GM12864 (cell line): ENCODE data around the gene CIB4.

Experiments
- DNase-seq: peaks from one replicate; pipeline ENCODE4 v3.0.0-alpha.2; 2011; ENCODE audit warnings: low read depth
- H3K4me3 ChIP-seq: 2 replicates; pipeline ENCODE4 v1.5.1; 2011; ENCODE audit warnings: mild to moderate bottlenecking, low read depth, low read length, control low read depth
- TF ChIP-seq, protein P1 (sequence below): IDR thresholded peaks from 2 replicates; pipeline ENCODE4 v1.5.1; 2011; ENCODE audit warnings: low read depth, mild to moderate bottlenecking, moderate library complexity, low read length, control low read depth, inconsistent platforms; ENCODE audit errors: missing control alignments

Gene CIB4

GRCh38 chr2:26640781-26641564, at the start of gene CIB4:
Gene CIB4 (minus strand): TSS chr2:26641366. CDS start chr2:26641314, 52 bp downstream.
- H3K4me3 ChIP-seq, result no peak within 1 kb of the TSS
- TF ChIP-seq, protein P1, sequence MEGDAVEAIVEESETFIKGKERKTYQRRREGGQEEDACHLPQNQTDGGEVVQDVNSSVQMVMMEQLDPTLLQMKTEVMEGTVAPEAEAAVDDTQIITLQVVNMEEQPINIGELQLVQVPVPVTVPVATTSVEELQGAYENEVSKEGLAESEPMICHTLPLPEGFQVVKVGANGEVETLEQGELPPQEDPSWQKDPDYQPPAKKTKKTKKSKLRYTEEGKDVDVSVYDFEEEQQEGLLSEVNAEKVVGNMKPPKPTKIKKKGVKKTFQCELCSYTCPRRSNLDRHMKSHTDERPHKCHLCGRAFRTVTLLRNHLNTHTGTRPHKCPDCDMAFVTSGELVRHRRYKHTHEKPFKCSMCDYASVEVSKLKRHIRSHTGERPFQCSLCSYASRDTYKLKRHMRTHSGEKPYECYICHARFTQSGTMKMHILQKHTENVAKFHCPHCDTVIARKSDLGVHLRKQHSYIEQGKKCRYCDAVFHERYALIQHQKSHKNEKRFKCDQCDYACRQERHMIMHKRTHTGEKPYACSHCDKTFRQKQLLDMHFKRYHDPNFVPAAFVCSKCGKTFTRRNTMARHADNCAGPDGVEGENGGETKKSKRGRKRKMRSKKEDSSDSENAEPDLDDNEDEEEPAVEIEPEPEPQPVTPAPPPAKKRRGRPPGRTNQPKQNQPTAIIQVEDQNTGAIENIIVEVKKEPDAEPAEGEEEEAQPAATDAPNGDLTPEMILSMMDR, result no peak
- no peak for DNase-seq

DNA sequence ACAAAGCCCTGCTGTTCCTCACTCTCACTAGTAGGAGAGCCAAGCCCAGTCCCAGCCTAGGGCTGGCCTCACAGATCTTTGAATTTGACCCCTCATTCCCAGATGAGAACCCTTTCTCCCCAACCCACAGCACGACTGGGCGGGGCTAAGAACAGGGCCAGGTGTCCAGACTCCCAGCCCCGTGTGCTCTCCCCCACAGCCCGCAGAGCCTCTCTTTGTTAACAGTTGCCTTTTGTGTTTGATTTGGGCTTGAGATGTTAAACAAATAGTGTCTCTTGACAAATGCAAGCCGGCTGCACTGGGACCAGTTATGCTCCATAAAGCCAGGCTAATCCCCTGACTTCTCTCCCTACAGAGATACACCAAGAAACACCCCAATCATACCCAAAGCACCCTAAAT, 46.6 kb upstream of the CIB4 start:
- H3K4me3 ChIP-seq, result no peak overlapping the region
- no peak for DNase-seq
- TF ChIP-seq, protein P1, result no peak

DNA sequence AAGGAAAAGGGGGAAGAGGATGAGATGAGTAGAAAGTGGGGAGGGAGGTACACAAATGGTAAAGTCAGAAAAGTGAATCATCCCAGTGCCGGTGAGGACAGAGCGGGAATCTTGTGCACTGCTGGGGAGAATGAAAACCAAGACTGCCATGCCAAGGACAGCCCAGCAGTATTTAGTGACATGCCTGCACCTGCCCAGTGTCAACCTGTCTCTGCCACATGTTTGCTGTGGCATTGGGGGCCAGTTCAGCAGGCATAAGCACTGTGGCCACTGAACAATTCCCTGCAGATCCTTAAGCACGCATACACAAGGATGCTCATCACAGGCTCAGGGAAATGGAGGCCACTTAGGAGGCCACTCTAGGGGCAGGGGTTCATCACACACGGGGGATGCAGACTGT, 46.2 kb upstream of the CIB4 start:
- TF ChIP-seq, protein P1, result no peak
- no peak for DNase-seq
- no peak overlapping the region for H3K4me3 ChIP-seq

- DNase-seq, result no peak
- TF ChIP-seq, protein P1, result no peak
- no peak overlapping the region for H3K4me3 ChIP-seq
Measured at GRCh38 chr2:26685989-26686839, 45.0 kb upstream of the CIB4 start.

DNA sequence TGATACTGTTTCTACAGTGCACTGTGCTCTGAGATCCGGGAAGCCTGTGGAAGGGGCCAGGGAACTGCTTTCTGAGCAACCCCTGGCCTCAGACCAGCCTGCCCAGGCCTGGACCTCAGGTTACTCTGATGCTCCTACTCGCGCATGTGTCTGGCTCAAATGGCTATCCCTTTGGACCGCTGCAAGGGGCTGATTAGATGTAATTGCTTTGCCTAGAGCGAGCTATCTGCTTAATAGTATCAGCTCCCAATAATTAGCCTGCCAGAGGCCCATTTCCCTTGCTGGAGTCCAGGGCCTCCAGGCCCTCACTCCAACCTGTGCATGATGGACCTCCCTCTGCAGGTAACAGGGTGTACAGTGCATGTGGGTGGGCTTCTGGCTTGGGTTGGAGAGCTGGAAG, 44.2 kb upstream of the CIB4 start:
- TF ChIP-seq, protein P1, result no peak

GRCh38 chr2:26683583-26683982, 42.4 kb upstream of the CIB4 start:
- no peak for DNase-seq
- H3K4me3 ChIP-seq, result no peak overlapping the region
- TF ChIP-seq, protein P1, result no peak

More for the DNA sequence above, 44.2 kb upstream of the CIB4 start:
- no peak overlapping the region for H3K4me3 ChIP-seq
- DNase-seq, result no peak
